K562 (cell line): Measurements from ENCODE around the gene ATP2A1. TPM values are rescaled to one million over a fixed set of nuclear protein-coding genes. Genes with fewer than 3 reads are reported as not detected.

Experiments
- ATAC-seq: fragments of 200-7000 bp; cut with Tn5 transposase; 3 replicates; pipeline ENCODE4 v1.9.1; 2020; ENCODE audit warnings: moderate library complexity
- BruUV-seq: library from RNA; stranded (reverse); fragments of 400-500 nt; replicated peaks from 2 replicates; lab custom pipeline; 2021; lab: Mats Ljungman, UMichigan
- CTCF ChIA-PET: fragments of 300-600 bp; formaldehyde crosslinking; extraction: SDS; loops from one replicate; lab custom pipeline; 2021; ENCODE audit warnings: low intra/inter-chr PET ratio; lab: Yijun Ruan, JAX
- POLR2A ChIA-PET: fragments of 300-600, 350-650 bp; sonication (Branson Sonifier 250); formaldehyde crosslinking; extraction: SDS; loops from one replicate; lab custom pipeline; 2021; ENCODE audit warnings: antibody characterized with exemption, inconsistent platforms; lab: Yijun Ruan, JAX
- DNase-seq, 4 experiments: peaks; one replicate each; pipeline versions ENCODE4 v3.0.0 to v3.0.0-alpha.2; 2011 to 2018; ENCODE audit warnings: low spot score in 3 of 4, mixed read lengths in 3 of 4; ENCODE audit errors: extremely low read depth in 1 of 4
- FAIRE-seq: peaks from 2 replicates; lab custom pipeline; 2011; peaks lifted over from hg19 to GRCh38; lab: Jason Lieb, UNC
- H2AFZ ChIP-seq: 2 replicates; pipeline ENCODE4 v1.6.0; 2011; ENCODE audit warnings: low read depth, low read length, control low read depth, inconsistent platforms
- H3K27ac ChIP-seq: fragments of 200-600 bp; 3 replicates; pipeline ENCODE4 v1.8.0; 2011; ENCODE audit warnings: low read depth, mild to moderate bottlenecking, control low read depth, inconsistent platforms, low read length, moderate library complexity, mixed read lengths; ENCODE audit errors: extremely low read depth
- H3K27me3 ChIP-seq, 2 experiments: fragments of 300-600 bp in 1 of 2; 2 replicates in 1 of 2; 3 replicates in 1 of 2; pipeline versions ENCODE4 v1.6.0 to v1.8.0; 2011; ENCODE audit warnings: inconsistent platforms in 2 of 2, low read length in 2 of 2, mild to moderate bottlenecking in 1 of 2, mixed read lengths in 1 of 2, moderate library complexity in 1 of 2; ENCODE audit not compliant: control insufficient read depth in 2 of 2, insufficient read depth in 2 of 2
- H3K36me3 ChIP-seq: fragments of 300-600 bp; 3 replicates; pipeline ENCODE4 v1.8.0; 2011; ENCODE audit warnings: mild to moderate bottlenecking, low read length, inconsistent platforms; ENCODE audit not compliant: control insufficient read depth, insufficient read depth
- H3K4me1 ChIP-seq, 2 experiments: fragments of 200-600 bp in 1 of 2; replicated peaks in 1 of 2; 2 replicates in 1 of 2; 3 replicates in 1 of 2; pipeline versions ENCODE4 v1.5.1 to v1.8.0; 2011; ENCODE audit warnings: inconsistent platforms in 2 of 2, low read length in 2 of 2, mild to moderate bottlenecking in 1 of 2, mixed read lengths in 1 of 2, moderate library complexity in 1 of 2; ENCODE audit not compliant: control insufficient read depth in 2 of 2, insufficient read depth in 2 of 2
- H3K4me2 ChIP-seq: 2 replicates; pipeline ENCODE4 v1.6.1; 2011; ENCODE audit warnings: low read length, control low read depth, inconsistent platforms, mixed read lengths; ENCODE audit not compliant: insufficient read depth
- H3K4me3 ChIP-seq: fragments of 200-600 bp; sonication (generic), shearing (Covaris generic); 2 replicates; pipeline ENCODE4 v1.5.1; 2016; ENCODE audit warnings: control low read depth, inconsistent platforms
- H3K79me2 ChIP-seq: fragments of 200-600 bp; 3 replicates; pipeline ENCODE4 v1.8.0; 2011; ENCODE audit warnings: low read length, inconsistent platforms; ENCODE audit not compliant: control insufficient read depth, insufficient read depth
- H3K9ac ChIP-seq, 2 experiments: 2 replicates each; pipeline versions ENCODE4 v1.6.0 to v1.6.1; 2011; ENCODE audit warnings: low read depth in 2 of 2, low read length in 2 of 2, control low read depth in 1 of 2, inconsistent platforms in 1 of 2, mild to moderate bottlenecking in 1 of 2, mixed read lengths in 1 of 2; ENCODE audit not compliant: insufficient read depth in 1 of 2
- H3K9me1 ChIP-seq: one replicate; pipeline ENCODE4 v1.6.0; 2011; ENCODE audit warnings: inconsistent platforms, mild to moderate bottlenecking, low read length, moderate library complexity; ENCODE audit not compliant: control insufficient read depth, insufficient read depth
- H3K9me3 ChIP-seq: replicated peaks from 2 replicates; pipeline ENCODE4 v1.5.1; 2011; ENCODE audit warnings: low read depth, low read length, inconsistent platforms; ENCODE audit not compliant: control insufficient read depth, insufficient read depth
- H4K20me1 ChIP-seq: replicated peaks from 2 replicates; pipeline ENCODE4 v1.6.1; 2011; ENCODE audit warnings: low read length, inconsistent platforms, mixed read lengths; ENCODE audit not compliant: control insufficient read depth, insufficient read depth
- CEBPB ChIP-seq: fragments of 450-650 bp; IDR thresholded peaks from 2 replicates; pipeline ENCODE4 v1.6.1; 2016; ENCODE audit warnings: missing genetic modification characterization, missing compliant biosample characterization
- CEBPG ChIP-seq, 3 experiments: fragments of 200-800 bp in 1 of 3; sonication (Bioruptor generic) in 1 of 3; sonication (generic) in 1 of 3; formaldehyde crosslinking in 1 of 3; IDR thresholded peaks in 2 of 3; conservative IDR thresholded peaks in 1 of 3; 2 replicates each; pipeline versions ENCODE4 v1.6.1 to v1.8.0; 2016 to 2022; ENCODE audit warnings: missing compliant biosample characterization in 2 of 3, missing genetic modification characterization in 2 of 3, mild to moderate bottlenecking in 1 of 3, missing genetic modification reagents in 1 of 3
- EWSR1 ChIP-seq: fragments of 450-650 bp; IDR thresholded peaks from 2 replicates; pipeline ENCODE4 v1.6.1; 2018; ENCODE audit warnings: borderline replicate concordance, mild to moderate bottlenecking, low read depth, moderate library complexity; ENCODE audit not compliant: partially characterized antibody
- WGBS: fragments of 100-300 bp; shearing (Covaris generic); methylation state at CpG from one replicate; pipeline ENCODE4 v1.1.6; 2016; ENCODE audit warnings: low coverage, mixed read lengths; ENCODE audit not compliant: insufficient coverage; ENCODE audit errors: missing lambda C conversion rate; 5-methylcytosine and 5-hydroxymethylcytosine counted together
- in situ Hi-C: fragments of 300-500 bp; cut with MboI; formaldehyde crosslinking; loops from 4 replicates; pipeline ENCODE4 v1.15.0; 2018; ENCODE audit warnings: inconsistent platforms, mixed read lengths
- intact Hi-C: fragments of 100-400 bp; cut with micrococcal nuclease; formaldehyde crosslinking; loops from 2 replicates; pipeline ENCODE4 v1.14.2; 2022
- polyA plus RNA-seq, 8 experiments: library from polyadenylated mRNA; depleted of rRNA in 4 of 8; stranded (reverse) in 5 of 8; unstranded in 3 of 8; fragments of >200 nt; fragmentation: Nextera tagmentation in 2 of 8; fragmentation: Illumina TruSeq in 1 of 8; extraction: Ambion mirVana in 2 of 8; extraction: Trizol in 1 of 8; gene quantifications; 2 replicates each; pipeline versions ENCODE4 v1.2.1 to v1.2.3, GENCODE V29; 2011 to 2014; ENCODE audit warnings: inconsistent platforms in 1 of 8, missing spikeins in 1 of 8
- total RNA-seq, 7 experiments: library from RNA; depleted of rRNA in 6 of 7; stranded (reverse); fragments of >200 nt in 6 of 7; fragmentation: Illumina TruSeq in 2 of 7; extraction: Trizol in 2 of 7; gene quantifications; 2 replicates each; pipeline versions ENCODE4 v1.2.1 to v1.2.3, GENCODE V29; 2011 to 2021; ENCODE audit warnings: low replicate concordance in 1 of 7

ATP2A1 gene
- total and polyA plus RNA-seq, 9 of the 15 experiments (the other 6 are each of a cell fraction or from before 2014, with no cell fraction given): 0.25 to 2.6 (median 0.65) TPM

DNA sequence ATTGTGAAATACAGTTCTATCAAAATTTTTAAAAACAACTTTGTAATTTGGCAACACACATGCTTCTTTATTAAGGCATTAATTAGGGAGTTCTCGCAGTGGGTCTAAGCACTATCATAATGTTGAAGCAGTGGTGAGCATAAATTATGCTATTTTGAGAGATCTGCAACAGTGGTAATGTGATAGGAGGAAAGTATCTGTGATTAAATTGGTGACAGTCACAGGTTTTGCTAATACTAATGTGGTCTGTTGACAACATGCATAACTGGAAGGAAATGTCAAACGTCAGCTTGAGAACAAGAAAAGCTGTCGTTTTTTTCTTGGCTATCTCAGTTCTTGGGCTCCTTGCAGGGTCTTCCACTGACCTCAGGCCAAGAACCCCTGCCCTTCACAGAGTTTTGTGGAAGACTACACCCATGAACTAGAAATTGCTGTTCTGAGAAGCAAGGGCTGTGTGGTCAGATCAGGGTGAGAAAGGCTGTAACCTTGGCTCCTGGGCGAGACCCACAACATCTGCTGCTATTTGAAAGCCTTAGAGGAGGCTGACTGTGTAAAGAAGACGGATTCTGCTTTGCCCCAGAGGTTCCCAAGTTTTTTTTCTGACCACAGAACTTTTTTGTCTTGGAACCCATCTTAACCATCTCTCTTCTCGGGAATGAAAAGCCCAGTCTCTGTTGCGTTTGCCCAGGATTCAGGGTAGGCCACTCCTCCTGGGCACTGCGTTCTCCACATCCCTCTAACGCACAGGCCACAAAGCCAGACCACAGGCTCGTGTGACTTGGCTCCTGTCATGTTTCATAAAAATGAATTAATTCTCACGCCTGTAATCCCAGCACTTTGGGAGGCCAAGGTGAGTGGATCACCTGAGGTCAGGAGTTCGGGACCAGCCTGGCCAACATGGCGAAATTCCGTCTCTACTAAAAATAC, 13.9 kb downstream of the ATP2A1 start:
- no peaks in the 10 kb centered on the region; the same call in 2 of the 3 replicates for H3K36me3 ChIP-seq
- TF ChIP-seq CEBPG (CRISPR knock-in tag; IDR thresholded peaks at IDR 0.05): no peak
- TF ChIP-seq CEBPG (tag; conservative IDR thresholded peaks at IDR 0.05 in 1 of 2, IDR thresholded peaks at IDR 0.05 in 1 of 2): peak in 1 of 2 experiments; percentile 25; a peak in 1 of 4 replicates
- peak; percentile 65 for TF ChIP-seq CEBPB (tag)
- no peak for TF ChIP-seq EWSR1
- H3K79me2 ChIP-seq: no peaks in the 10 kb centered on the region
- H2AFZ ChIP-seq: no peak overlapping the region
- WGBS: 54% methylated on average over 14 of the region's 14 CpGs
- ChIA-PET POLR2A (interaction anchor here (0.7 to 1.8 kb wide), 2 partner anchors 8 to 12 kb away, joined by 3 to 5 read pairs; no protein-coding TSS in a partner anchor), CTCF (no interaction called here)
- H3K27ac ChIP-seq: no peak overlapping the region
- H3K9ac ChIP-seq: no peak overlapping the region
- H3K27me3 ChIP-seq: no peaks in the 10 kb centered on the region
- DNase-seq (no peak), FAIRE-seq (peak; percentile 44), ATAC-seq (no peak)
- no peak overlapping the region for H3K4me3 ChIP-seq
- in situ Hi-C loops: no loop called here
- H4K20me1 ChIP-seq: no peaks in the 10 kb centered on the region
- no peaks in the 10 kb centered on the region for H3K9me1 ChIP-seq
- H3K9me3 ChIP-seq: no peaks in the 10 kb centered on the region
- no TSS peak for BruUV-seq
- no peaks in the 10 kb centered on the region; a peak in 1 of 5 replicates for H3K4me1 ChIP-seq
- no peak overlapping the region for H3K4me2 ChIP-seq
- intact Hi-C loops: no loop called here
